Endothelial cell of umbilical vein (primary cell): Measurements from ENCODE around the gene ZNF708. TPM values are rescaled to one million over a fixed set of nuclear protein-coding genes. Genes with fewer than 3 reads are reported as not detected.
"Not testable (repeated sequence)": the region's sequence is repeated elsewhere in the genome, so short reads cannot be mapped to it uniquely, and the experiment has no call there.

Experiments used
- BruUV-seq: library from RNA; stranded (reverse); fragments of 400-500 nt; replicated peaks from 2 replicates; lab custom pipeline; 2021; lab: Mats Ljungman, UMichigan
- CTCF ChIA-PET: fragments of 300-600, 350-600 bp; sonication (Branson Sonifier 250); formaldehyde crosslinking; loops from one replicate; lab custom pipeline; 2021; ENCODE audit warnings: antibody characterized with exemption, inconsistent platforms; lab: Charles Lee
- POLR2A ChIA-PET: fragments of 300-600, 350-600 bp; sonication (Branson Sonifier 250); formaldehyde crosslinking; loops from one replicate; lab custom pipeline; 2021; ENCODE audit warnings: antibody characterized with exemption, inconsistent platforms; lab: Charles Lee
- DNase-seq: peaks from one replicate; pipeline ENCODE4 v3.0.0-alpha.2; 2011; ENCODE audit warnings: low read depth, low spot score
- FAIRE-seq: peaks from 2 replicates; lab custom pipeline; 2011; peaks lifted over from hg19 to GRCh38; lab: Jason Lieb, UNC
- H2AFZ ChIP-seq: 2 replicates; pipeline ENCODE4 v1.6.0; 2012; ENCODE audit warnings: low read depth, low read length, control low read depth, inconsistent platforms
- H3K27ac ChIP-seq: 2 replicates; pipeline ENCODE4 v1.5.1; 2011; ENCODE audit warnings: low read depth, mild to moderate bottlenecking, control low read depth, low read length, moderate library complexity; ENCODE audit not compliant: insufficient read depth
- H3K27me3 ChIP-seq, 2 experiments: 2 replicates each; pipeline versions ENCODE4 v1.6.0 to v1.6.1; 2011; ENCODE audit warnings: low read length in 2 of 2, mixed read lengths in 1 of 2; ENCODE audit not compliant: control insufficient read depth in 2 of 2, insufficient read depth in 2 of 2
- H3K36me3 ChIP-seq, 2 experiments: 2 replicates in 1 of 2; 3 replicates in 1 of 2; pipeline ENCODE4 v1.5.1; 2011; ENCODE audit warnings: low read length in 2 of 2, mild to moderate bottlenecking in 1 of 2, moderate library complexity in 1 of 2; ENCODE audit not compliant: control insufficient read depth in 2 of 2, insufficient read depth in 2 of 2; ENCODE audit errors: extremely low read depth in 1 of 2
- H3K4me1 ChIP-seq: 3 replicates; pipeline ENCODE4 v1.5.1; 2011; ENCODE audit warnings: mild to moderate bottlenecking, low read length; ENCODE audit not compliant: control insufficient read depth, insufficient read depth; ENCODE audit errors: extremely low read depth
- H3K4me2 ChIP-seq: 2 replicates; pipeline ENCODE4 v1.6.1; 2011; ENCODE audit warnings: low read length, control low read depth, mixed read lengths; ENCODE audit not compliant: insufficient read depth
- H3K4me3 ChIP-seq, 3 experiments: fragments of 200-600 bp in 1 of 3; sonication (generic), shearing (Covaris generic) in 1 of 3; replicated peaks in 1 of 3; 2 replicates each; pipeline ENCODE4 v1.5.1; 2011 to 2016; ENCODE audit warnings: control low read depth in 3 of 3, low read length in 3 of 3, mild to moderate bottlenecking in 2 of 3, inconsistent platforms in 1 of 3, low read depth in 1 of 3, moderate library complexity in 1 of 3; ENCODE audit not compliant: insufficient read depth in 1 of 3
- H3K79me2 ChIP-seq: 2 replicates; pipeline ENCODE4 v1.6.0; 2012; ENCODE audit warnings: low read length, inconsistent platforms; ENCODE audit not compliant: control insufficient read depth, insufficient read depth
- H3K9ac ChIP-seq: replicated peaks from 2 replicates; pipeline ENCODE3; 2011; ENCODE audit warnings: low read length, control low read depth; ENCODE audit not compliant: insufficient read depth; ENCODE audit errors: extremely low read depth
- H3K9me1 ChIP-seq: replicated peaks from 3 replicates; pipeline ENCODE4 v1.6.0; 2011; ENCODE audit warnings: mild to moderate bottlenecking, low read length; ENCODE audit not compliant: control insufficient read depth, insufficient read depth; ENCODE audit errors: extremely low read depth
- H3K9me3 ChIP-seq: replicated peaks from 2 replicates; pipeline ENCODE4 v1.5.1; 2012; ENCODE audit warnings: low read length, inconsistent platforms; ENCODE audit not compliant: control insufficient read depth, insufficient read depth
- H4K20me1 ChIP-seq: replicated peaks from 2 replicates; pipeline ENCODE3; 2011; ENCODE audit warnings: mild to moderate bottlenecking, low read length; ENCODE audit not compliant: control insufficient read depth, insufficient read depth; ENCODE audit errors: extremely low read depth
- CTCF ChIP-seq, 2 donors: IDR thresholded peaks; 1 replicate in 1 of 2; 2 replicates in 1 of 2; pipeline ENCODE4 v1.5.1; 2011; ENCODE audit warnings: low read length in 2 of 2, mild to moderate bottlenecking in 2 of 2, moderate library complexity in 2 of 2, control low read depth in 1 of 2, inconsistent platforms in 1 of 2, low read depth in 1 of 2; ENCODE audit not compliant: insufficient read depth in 1 of 2; ENCODE audit errors: extremely low read depth in 1 of 2
- EZH2 ChIP-seq: IDR thresholded peaks from 2 replicates; pipeline ENCODE4 v1.6.1; 2012; ENCODE audit warnings: borderline replicate concordance, low read depth, mild to moderate bottlenecking, moderate library complexity, low read length, inconsistent platforms; ENCODE audit not compliant: severe bottlenecking
- FOS ChIP-seq: IDR thresholded peaks from 2 replicates; pipeline ENCODE4 v1.6.1; 2011; ENCODE audit warnings: mild to moderate bottlenecking, low read length, moderate library complexity, borderline replicate concordance; ENCODE audit not compliant: insufficient read depth
- MYC ChIP-seq: IDR thresholded peaks from one replicate; pipeline ENCODE4 v1.6.1; 2011; ENCODE audit warnings: mild to moderate bottlenecking, low read depth, low read length
- POLR2A ChIP-seq: IDR thresholded peaks from 2 replicates; pipeline ENCODE4 v1.6.1; 2012; ENCODE audit warnings: low read depth, mild to moderate bottlenecking, control low read depth, low read length
- dilution Hi-C: fragments of 300-500 bp; cut with MboI; formaldehyde crosslinking; loops from one replicate; pipeline ENCODE4 v1.15.0; 2019; ENCODE audit warnings: low sequenced_read_pairs; ENCODE audit not compliant: extremely low pct_ligation_motif_present
- intact Hi-C: fragments of 100-400 bp; cut with micrococcal nuclease; formaldehyde crosslinking; loops from one replicate; pipeline ENCODE4 v1.10.0; 2022
- polyA plus RNA-seq, 4 experiments: library from polyadenylated mRNA; depleted of rRNA in 3 of 4; stranded (reverse) in 3 of 4; unstranded in 1 of 4; fragments of >200 nt; gene quantifications; 2 replicates each; pipeline versions ENCODE4 v1.2.1 to v1.2.3, GENCODE V29; 2011 to 2012; ENCODE audit warnings: missing spikeins in 1 of 4
- total RNA-seq: library from RNA; stranded (reverse); gene quantifications from 2 replicates; pipeline ENCODE4 v1.2.3, GENCODE V29; 2021

Gene ZNF708
- total and polyA plus RNA-seq, 2 donors (not counting 3 experiments of a cell fraction or from before 2014, with no cell fraction given): 1.7 to 10.4 TPM

GRCh38 chr19:21352830-21353229 is 23.6 kb upstream of the ZNF708 start:
- ChIA-PET POLR2A (no interaction called here), CTCF (no interaction called here)
- H3K4me1 ChIP-seq: no peaks in the 10 kb centered on the region
- dilution Hi-C loops (no loop called here), intact Hi-C loops (no loop called here)
- no peak overlapping the region for H3K27ac ChIP-seq
- H3K9me1 ChIP-seq: no peaks in the 10 kb centered on the region
- no peak for FAIRE-seq
- no peaks in the 10 kb centered on the region for H3K9me3 ChIP-seq
- TF ChIP-seq FOS (no peak), EZH2 (no peak), MYC (no peak), POLR2A (no peak), CTCF (IDR thresholded peaks at IDR 0.05; ENCODE audit: extremely low read depth in 1 of 2, insufficient read depth in 1 of 2, low read depth in 1 of 2, low read length in 2 of 2) (no peak)
- H3K9ac ChIP-seq: no peak overlapping the region
- H3K4me2 ChIP-seq: no peak overlapping the region
- no peaks in the 10 kb centered on the region for H3K27me3 ChIP-seq
- no peaks in the 10 kb centered on the region for H3K79me2 ChIP-seq
- DNase-seq: no peak
- BruUV-seq: no TSS peak
- no peak overlapping the region for H2AFZ ChIP-seq
- H4K20me1 ChIP-seq: no peaks in the 10 kb centered on the region
- H3K36me3 ChIP-seq: no peaks in the 10 kb centered on the region
- no peak overlapping the region for H3K4me3 ChIP-seq

- H3K4me3 ChIP-seq, H3K27me3 ChIP-seq, DNase-seq, H3K27ac ChIP-seq, H3K9ac ChIP-seq, H3K9me1 ChIP-seq, H3K4me2 ChIP-seq, intact Hi-C loops, H3K79me2 ChIP-seq, CTCF ChIA-PET, BruUV-seq, H4K20me1 ChIP-seq, H3K36me3 ChIP-seq, H3K4me1 ChIP-seq, FAIRE-seq, H2AFZ ChIP-seq, dilution Hi-C loops, H3K9me3 ChIP-seq, POLR2A ChIA-PET: not testable (repeated sequence)
Measured at GRCh38 chr19:21344841-21345240, 15.6 kb upstream of the ZNF708 start.
